Measurements from ENCODE around the gene XRCC3.

- TF ChIP-seq GATA2 (IDR thresholded peaks at IDR 0.05; ENCODE audit: low read depth, low read length) (no peak), GATA3 (IDR thresholded peaks at IDR 0.05; ENCODE audit: low read depth, low read length) (no peak)
Measured at GRCh38 chr14:103700753-103701490, 14.3 kb downstream of the XRCC3 start.

Data from SH-SY5Y (cell line).